ENCODE results near the gene PRKAR1B.
A peak's percentile ranks its signal among the peaks of the same experiment; 100 is the strongest.
"Not testable (repeated sequence)": the region's sequence is repeated elsewhere in the genome, so short reads cannot be mapped to it uniquely, and the experiment has no call there.

PRKAR1B gene

DNA sequence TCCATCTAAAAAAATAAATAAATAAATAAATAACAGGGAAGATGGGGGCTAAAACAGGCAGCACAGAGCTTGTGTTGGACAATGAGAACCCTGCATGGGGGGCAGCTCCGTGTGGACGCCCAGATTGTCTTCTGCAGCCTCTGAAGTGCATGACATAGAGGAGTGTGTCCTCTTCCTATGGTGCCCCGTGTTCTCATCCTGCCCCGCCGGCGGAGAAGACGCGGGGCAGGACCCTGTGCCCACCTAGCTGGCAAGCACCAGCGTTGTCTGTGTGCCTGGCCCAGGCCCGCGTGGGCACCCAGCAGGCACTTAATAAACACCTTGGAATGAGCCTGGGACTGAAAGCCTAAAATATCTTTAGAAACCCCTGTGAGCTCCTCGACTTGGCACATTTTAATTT is 89.3 kb downstream of the PRKAR1B start:
- H3K27me3 ChIP-seq (ENCODE audit: insufficient read depth, low read length, poor library complexity, severe bottlenecking): no peaks in the 10 kb centered on the region
- H3K4me2 ChIP-seq (ENCODE audit: low read depth, low read length, poor library complexity, severe bottlenecking): no peak overlapping the region
- no peaks in the 10 kb centered on the region for H3K36me3 ChIP-seq (ENCODE audit: insufficient read depth, low read length)
- H3K79me2 ChIP-seq (ENCODE audit: insufficient read depth, low read length): no peaks in the 10 kb centered on the region
- H3K9me3 ChIP-seq (ENCODE audit: insufficient read depth, low read depth, low read length): no peaks in the 10 kb centered on the region
- H3K4me1 ChIP-seq (ENCODE audit: insufficient read depth, low read length, poor library complexity, severe bottlenecking): no peaks in the 10 kb centered on the region
- H3F3A ChIP-seq (ENCODE audit: low read depth): no peaks in the 10 kb centered on the region
- TF ChIP-seq EZH2phosphoT487 (IDR thresholded peaks at IDR 0.05; ENCODE audit: borderline replicate concordance): no peak
- TF ChIP-seq, protein P1, sequence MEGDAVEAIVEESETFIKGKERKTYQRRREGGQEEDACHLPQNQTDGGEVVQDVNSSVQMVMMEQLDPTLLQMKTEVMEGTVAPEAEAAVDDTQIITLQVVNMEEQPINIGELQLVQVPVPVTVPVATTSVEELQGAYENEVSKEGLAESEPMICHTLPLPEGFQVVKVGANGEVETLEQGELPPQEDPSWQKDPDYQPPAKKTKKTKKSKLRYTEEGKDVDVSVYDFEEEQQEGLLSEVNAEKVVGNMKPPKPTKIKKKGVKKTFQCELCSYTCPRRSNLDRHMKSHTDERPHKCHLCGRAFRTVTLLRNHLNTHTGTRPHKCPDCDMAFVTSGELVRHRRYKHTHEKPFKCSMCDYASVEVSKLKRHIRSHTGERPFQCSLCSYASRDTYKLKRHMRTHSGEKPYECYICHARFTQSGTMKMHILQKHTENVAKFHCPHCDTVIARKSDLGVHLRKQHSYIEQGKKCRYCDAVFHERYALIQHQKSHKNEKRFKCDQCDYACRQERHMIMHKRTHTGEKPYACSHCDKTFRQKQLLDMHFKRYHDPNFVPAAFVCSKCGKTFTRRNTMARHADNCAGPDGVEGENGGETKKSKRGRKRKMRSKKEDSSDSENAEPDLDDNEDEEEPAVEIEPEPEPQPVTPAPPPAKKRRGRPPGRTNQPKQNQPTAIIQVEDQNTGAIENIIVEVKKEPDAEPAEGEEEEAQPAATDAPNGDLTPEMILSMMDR (conservative IDR thresholded peaks at IDR 0.05; ENCODE audit: low read length): no peak
- H3K9ac ChIP-seq (ENCODE audit: low read depth, low read length, poor library complexity, severe bottlenecking): no peak overlapping the region
- no peak overlapping the region for H2AFZ ChIP-seq (ENCODE audit: low read length)
- H4K20me1 ChIP-seq (ENCODE audit: insufficient read depth, low read length, poor library complexity, severe bottlenecking): no peaks in the 10 kb centered on the region
- no peak overlapping the region for H3K4me3 ChIP-seq (ENCODE audit: low read length, poor library complexity, severe bottlenecking)
- H3K9me2 ChIP-seq (replicated peaks; ENCODE audit: low read depth, low read length): no peaks in the 10 kb centered on the region

- Histone ChIP-seq H2AFZ (ENCODE audit: low read length) (no peak overlapping the region), H3K4me2 (ENCODE audit: low read depth, low read length, poor library complexity, severe bottlenecking) (no peak overlapping the region), H3F3A (ENCODE audit: low read depth) (no peaks in the 10 kb centered on the region)
Observed at GRCh38 chr7:636396-636795, 90.7 kb downstream of the PRKAR1B start.

GRCh38 chr7:635687-636382 is 91.2 kb downstream of the PRKAR1B start:
- H3K4me2 ChIP-seq (ENCODE audit: low read depth, low read length, poor library complexity, severe bottlenecking); H3K9ac ChIP-seq (ENCODE audit: low read depth, low read length, poor library complexity, severe bottlenecking); H3K79me2 ChIP-seq (ENCODE audit: insufficient read depth, low read length); H3K9me3 ChIP-seq (ENCODE audit: insufficient read depth, low read depth, low read length); H3K4me1 ChIP-seq (ENCODE audit: insufficient read depth, low read length, poor library complexity, severe bottlenecking); H3K4me3 ChIP-seq (ENCODE audit: low read length, poor library complexity, severe bottlenecking); H3K9me2 ChIP-seq (replicated peaks; ENCODE audit: low read depth, low read length); H3K27me3 ChIP-seq (ENCODE audit: insufficient read depth, low read length, poor library complexity, severe bottlenecking); H3K36me3 ChIP-seq (ENCODE audit: insufficient read depth, low read length); H2AFZ ChIP-seq (ENCODE audit: low read length); H4K20me1 ChIP-seq (ENCODE audit: insufficient read depth, low read length, poor library complexity, severe bottlenecking); H3F3A ChIP-seq (ENCODE audit: low read depth): not testable (repeated sequence)

More at GRCh38 chr7:636396-636795, 90.7 kb downstream of the PRKAR1B start:
- Histone ChIP-seq H3K79me2 (ENCODE audit: insufficient read depth, low read length) (no peaks in the 10 kb centered on the region), H3K4me1 (ENCODE audit: insufficient read depth, low read length, poor library complexity, severe bottlenecking) (no peaks in the 10 kb centered on the region), H3K9ac (ENCODE audit: low read depth, low read length, poor library complexity, severe bottlenecking) (no peak overlapping the region), H3K27me3 (ENCODE audit: insufficient read depth, low read length, poor library complexity, severe bottlenecking) (no peaks in the 10 kb centered on the region), H3K9me3 (ENCODE audit: insufficient read depth, low read depth, low read length) (no peaks in the 10 kb centered on the region), H3K36me3 (ENCODE audit: insufficient read depth, low read length) (no peaks in the 10 kb centered on the region), H3K9me2 (replicated peaks; ENCODE audit: low read depth, low read length) (no peaks in the 10 kb centered on the region), H4K20me1 (ENCODE audit: insufficient read depth, low read length, poor library complexity, severe bottlenecking) (no peaks in the 10 kb centered on the region), H3K4me3 (ENCODE audit: low read length, poor library complexity, severe bottlenecking) (no peak overlapping the region)
- TF ChIP-seq, protein P1 (conservative IDR thresholded peaks at IDR 0.05; ENCODE audit: low read length): peak; percentile 44; the same call in 1 of the 2 replicates
- TF ChIP-seq EZH2phosphoT487 (IDR thresholded peaks at IDR 0.05; ENCODE audit: borderline replicate concordance): no peak

GRCh38 chr7:635227-635626 is 91.9 kb downstream of the PRKAR1B start:
- no peak overlapping the region for H3K9ac ChIP-seq (ENCODE audit: low read depth, low read length, poor library complexity, severe bottlenecking)
- no peaks in the 10 kb centered on the region for H3F3A ChIP-seq (ENCODE audit: low read depth)
- H3K4me3 ChIP-seq (ENCODE audit: low read length, poor library complexity, severe bottlenecking): no peak overlapping the region
- H3K4me1 ChIP-seq (ENCODE audit: insufficient read depth, low read length, poor library complexity, severe bottlenecking): no peaks in the 10 kb centered on the region
- H4K20me1 ChIP-seq (ENCODE audit: insufficient read depth, low read length, poor library complexity, severe bottlenecking): no peaks in the 10 kb centered on the region
- H3K79me2 ChIP-seq (ENCODE audit: insufficient read depth, low read length): no peaks in the 10 kb centered on the region
- H3K4me2 ChIP-seq (ENCODE audit: low read depth, low read length, poor library complexity, severe bottlenecking): no peak overlapping the region
- H3K9me2 ChIP-seq (replicated peaks; ENCODE audit: low read depth, low read length): no peaks in the 10 kb centered on the region
- H3K27me3 ChIP-seq (ENCODE audit: insufficient read depth, low read length, poor library complexity, severe bottlenecking): no peaks in the 10 kb centered on the region
- H3K36me3 ChIP-seq (ENCODE audit: insufficient read depth, low read length): no peaks in the 10 kb centered on the region
- TF ChIP-seq, protein P1 (conservative IDR thresholded peaks at IDR 0.05; ENCODE audit: low read length): no peak
- no peak for TF ChIP-seq EZH2phosphoT487 (IDR thresholded peaks at IDR 0.05; ENCODE audit: borderline replicate concordance)
- no peak overlapping the region for H2AFZ ChIP-seq (ENCODE audit: low read length)
- no peaks in the 10 kb centered on the region for H3K9me3 ChIP-seq (ENCODE audit: insufficient read depth, low read depth, low read length)

Data from Loucy (cell line).